HS-27A (cell line): ENCODE data around the gene IVNS1ABP.
"Not testable (repeated sequence)": the region's sequence is repeated elsewhere in the genome, so short reads cannot be mapped to it uniquely, and the experiment has no call there.

Experiments
- DNase-seq: peaks from one replicate; pipeline ENCODE4 v3.0.0-alpha.2; 2012; ENCODE audit warnings: low read depth, missing footprints

Gene IVNS1ABP

DNA sequence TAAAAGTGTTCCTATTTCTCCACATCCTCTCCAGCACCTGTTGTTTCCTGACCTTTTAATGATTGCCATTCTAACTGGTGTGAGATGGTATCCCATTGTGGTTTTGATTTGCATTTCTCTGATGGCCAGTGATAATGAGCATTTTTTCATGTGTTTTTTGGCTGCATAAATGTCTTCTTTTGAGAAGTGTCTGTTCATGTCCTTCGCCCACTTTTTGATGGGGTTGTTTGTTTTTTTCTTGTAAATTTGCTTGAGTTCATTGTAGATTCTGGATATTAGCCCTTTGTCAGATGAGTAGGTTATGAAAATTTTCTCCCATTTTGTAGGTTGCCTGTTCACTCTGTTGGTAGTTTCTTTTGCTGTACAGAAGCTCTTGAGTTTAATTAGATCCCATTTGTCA is 64.6 kb downstream of the IVNS1ABP start:
- not testable (repeated sequence) for DNase-seq

DNA sequence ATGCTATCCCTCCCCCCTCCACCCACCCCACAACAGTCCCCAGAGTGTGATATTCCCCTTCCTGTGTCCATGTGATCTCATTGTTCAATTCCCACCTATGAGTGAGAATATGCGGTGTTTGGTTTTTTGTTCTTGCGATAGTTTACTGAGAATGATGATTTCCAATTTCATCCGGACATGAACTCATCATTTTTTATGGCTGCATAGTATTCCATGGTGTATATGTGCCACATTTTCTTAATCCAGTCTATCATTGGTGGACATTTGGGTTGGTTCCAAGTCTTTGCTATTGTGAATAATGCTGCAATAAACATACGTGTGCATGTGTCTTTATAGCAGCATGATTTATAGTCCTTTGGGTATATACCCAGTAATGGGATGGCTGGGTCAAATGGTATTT is 65.1 kb downstream of the IVNS1ABP start:
- not testable (repeated sequence) for DNase-seq

GRCh38 chr1:185250063-185250462 is 67.0 kb downstream of the IVNS1ABP start:
- no peak for DNase-seq

DNA sequence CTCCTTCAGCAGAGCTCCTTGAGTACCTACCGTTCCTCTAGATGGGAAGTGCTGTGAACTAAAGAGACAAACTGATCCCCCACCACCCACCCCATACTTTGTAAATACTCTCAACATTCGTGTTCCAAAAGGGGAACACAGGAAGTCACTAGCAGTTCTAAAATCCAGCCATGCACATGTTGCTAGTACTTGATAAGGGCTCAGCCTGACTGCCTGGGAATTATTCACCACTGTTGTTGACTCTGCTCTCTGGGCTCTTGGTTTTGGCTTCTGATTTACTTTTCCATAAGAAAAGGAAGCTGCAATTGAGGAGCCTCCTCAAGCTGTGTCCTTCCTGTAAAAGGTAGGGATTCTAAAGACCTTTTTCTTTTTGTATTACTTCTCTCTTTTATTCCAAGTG is 67.5 kb downstream of the IVNS1ABP start:
- DNase-seq, result no peak
